DMS114 treated with DMSO at 0.1 percent for 48 hours (cell line): ENCODE measurements around the gene FZR1.
"Not testable (repeated sequence)": the region's sequence is repeated elsewhere in the genome, so short reads cannot be mapped to it uniquely, and the experiment has no call there.

ENCODE experiments used
- DNase-seq: peaks from one replicate; lab custom pipeline; 2025; ENCODE audit not compliant: unreplicated experiment; lab: John Stamatoyannopoulos, UW

FZR1 gene

GRCh38 chr19:3544058-3544376 lies 37.9 kb downstream of the FZR1 start:
- DNase-seq = no peak

GRCh38 chr19:3544742-3545668 lies 38.9 kb downstream of the FZR1 start:
- no peak for DNase-seq

GRCh38 chr19:3545669-3546034 lies 39.5 kb downstream of the FZR1 start:
- no peak for DNase-seq

GRCh38 chr19:3546119-3546518 lies 40.0 kb downstream of the FZR1 start:
- DNase-seq = no peak

- no peak for DNase-seq
Measured at GRCh38 chr19:3547301-3547731, 41.2 kb downstream of the FZR1 start.

GRCh38 chr19:3547767-3548282 lies 41.7 kb downstream of the FZR1 start:
- no peak for DNase-seq

- DNase-seq = no peak
Measured at GRCh38 chr19:3548606-3549005, 42.5 kb downstream of the FZR1 start.

GRCh38 chr19:3549816-3550215 lies 43.7 kb downstream of the FZR1 start:
- no peak for DNase-seq

- no peak for DNase-seq
Measured at GRCh38 chr19:3550947-3551791, 45.1 kb downstream of the FZR1 start.

- no peak for DNase-seq
Measured at GRCh38 chr19:3551792-3552095, 45.6 kb downstream of the FZR1 start.

GRCh38 chr19:3554254-3555083 lies 48.4 kb downstream of the FZR1 start:
- DNase-seq = no peak

- no peak for DNase-seq
Measured at GRCh38 chr19:3555653-3556422, 49.7 kb downstream of the FZR1 start.

- no peak for DNase-seq
Measured at GRCh38 chr19:3556423-3556977, 50.4 kb downstream of the FZR1 start.

GRCh38 chr19:3556978-3557460 lies 50.9 kb downstream of the FZR1 start:
- DNase-seq = no peak

GRCh38 chr19:3557461-3558248 lies 51.5 kb downstream of the FZR1 start, which contains the start of gene MFSD12:
Gene MFSD12, minus strand, starts transcription at chr19:3557586. Its CDS starts 183 bp downstream, at chr19:3557403.
- DNase-seq = peak; percentile 67

GRCh38 chr19:3563709-3564524 lies 57.8 kb downstream of the FZR1 start:
- DNase-seq = no peak

GRCh38 chr19:3565139-3565538 lies 59.0 kb downstream of the FZR1 start:
- no peak for DNase-seq

- DNase-seq = not testable (repeated sequence)
Measured at GRCh38 chr19:3570042-3570441, 63.9 kb downstream of the FZR1 start.
